PC-9 (cell line): ENCODE data around the gene APCDD1L. TPM values are rescaled to one million over a fixed set of nuclear protein-coding genes. Genes with fewer than 3 reads are reported as not detected.

Source experiments
- BruUV-seq: library from RNA; stranded (reverse); fragments of 400-500 nt; replicated peaks from 2 replicates; lab custom pipeline; 2021; lab: Mats Ljungman, UMichigan
- CTCF ChIA-PET: fragments of 300-600 bp; sonication (Branson Sonifier 250); formaldehyde crosslinking; loops from one replicate; lab custom pipeline; 2022; ENCODE audit warnings: antibody characterized with exemption; lab: Charles Lee
- POLR2A ChIA-PET: fragments of 300-600 bp; sonication (Branson Sonifier 250); formaldehyde crosslinking; loops from one replicate; lab custom pipeline; 2022; ENCODE audit warnings: antibody characterized with exemption; ENCODE audit not compliant: unreplicated experiment; lab: Charles Lee
- DNase-seq, 2 experiments: peaks; one replicate each; pipeline versions ENCODE4 v3.0.0 to v3.0.0-alpha.2; 2015 to 2022; ENCODE audit warnings: mixed read lengths in 1 of 2
- H2AFZ ChIP-seq: fragments of 200-600 bp; sonication (generic); 2 replicates; pipeline ENCODE4 v1.8.1; 2017; ENCODE audit warnings: antibody characterized with exemption
- H3F3A ChIP-seq: fragments of 200-600 bp; sonication (generic); 2 replicates; pipeline ENCODE4 v1.8.1; 2017; ENCODE audit warnings: antibody characterized with exemption, mild to moderate bottlenecking, low read depth; ENCODE audit not compliant: insufficient read depth
- H3K27ac ChIP-seq: fragments of 200-600 bp; sonication (generic); 2 replicates; pipeline ENCODE4 v1.6.1; 2016; ENCODE audit warnings: mixed run types
- H3K27me3 ChIP-seq: fragments of 200-600 bp; sonication (generic); 2 replicates; pipeline ENCODE4 v1.6.1; 2016; ENCODE audit warnings: low read depth, mixed run types; ENCODE audit not compliant: insufficient read depth
- H3K36me3 ChIP-seq: fragments of 200-600 bp; sonication (generic); 2 replicates; pipeline ENCODE4 v1.6.1; 2016; ENCODE audit warnings: low read depth, mixed run types
- H3K4me1 ChIP-seq: fragments of 200-600 bp; sonication (generic); replicated peaks from 2 replicates; pipeline ENCODE4 v1.6.1; 2016; ENCODE audit warnings: mixed run types; ENCODE audit not compliant: insufficient read depth
- H3K4me2 ChIP-seq: fragments of 200-600 bp; sonication (generic); 2 replicates; pipeline ENCODE4 v1.6.1; 2017; ENCODE audit warnings: mixed run types
- H3K4me3 ChIP-seq: fragments of 200-600 bp; sonication (generic); 2 replicates; pipeline ENCODE4 v1.6.1; 2016; ENCODE audit warnings: mixed run types
- H3K79me2 ChIP-seq: fragments of 200-600 bp; sonication (generic); 2 replicates; pipeline ENCODE4 v1.6.1; 2017; ENCODE audit warnings: low read depth, mixed run types
- H3K9me2 ChIP-seq: fragments of 200-600 bp; sonication (generic); 2 replicates; pipeline ENCODE4 v1.8.1; 2017; ENCODE audit warnings: mild to moderate bottlenecking; ENCODE audit not compliant: insufficient read depth
- H3K9me3 ChIP-seq: fragments of 200-600 bp; sonication (generic); 2 replicates; pipeline ENCODE4 v1.8.1; 2016; ENCODE audit warnings: low read depth; ENCODE audit not compliant: insufficient read depth
- H4K20me1 ChIP-seq: fragments of 200-600 bp; sonication (generic); 2 replicates; pipeline ENCODE4 v1.8.1; 2017; ENCODE audit not compliant: insufficient read depth
- CTCF ChIP-seq: fragments of 200-600 bp; sonication (generic); conservative IDR thresholded peaks from 2 replicates; pipeline ENCODE4 v1.6.1; 2017; ENCODE audit warnings: mixed run types, antibody characterized with exemption, mild to moderate bottlenecking, moderate library complexity
- EZH2 ChIP-seq: fragments of 200-600 bp; sonication (generic); IDR thresholded peaks from 2 replicates; pipeline ENCODE4 v1.8.0; 2017; ENCODE audit warnings: antibody characterized with exemption, low read depth
- intact Hi-C: fragments of 100-400 bp; cut with micrococcal nuclease; formaldehyde crosslinking; loops from one replicate; pipeline ENCODE4 v1.10.0; 2022; ENCODE audit not compliant: unreplicated experiment
- total RNA-seq: library from RNA; stranded (reverse); gene quantifications from 2 replicates; pipeline ENCODE4 v1.2.3, GENCODE V29; 2021

APCDD1L gene
- total RNA-seq, 1 experiment from 2014 or later = 3.0 TPM

- TF ChIP-seq CTCF = no peak
- no peak for TF ChIP-seq EZH2
- BruUV-seq = no TSS peak
- Histone ChIP-seq H3K4me1 (peaks cover 28% of the 10 kb centered on the region), H3K79me2 (no peaks in the 10 kb centered on the region), H3K4me2 (no peak overlapping the region), H4K20me1 (no peaks in the 10 kb centered on the region), H3K9me2 (no peaks in the 10 kb centered on the region), H3F3A (peaks cover 29% of the 10 kb centered on the region), H2AFZ (no peak overlapping the region), H3K27ac (no peak overlapping the region), H3K9me3 (peaks cover 20% of the 10 kb centered on the region; the same call in 1 of the 2 replicates), H3K4me3 (no peak overlapping the region), H3K36me3 (no peaks in the 10 kb centered on the region), H3K27me3 (no peaks in the 10 kb centered on the region)
- no peak for DNase-seq
- ChIA-PET CTCF (no interaction called here), POLR2A (no interaction called here)
- intact Hi-C loops = no loop called here
Measured at GRCh38 chr20:58538752-58539151, 23.6 kb upstream of the APCDD1L start.

GRCh38 chr20:58537831-58538230 is 22.6 kb upstream of the APCDD1L start:
- TF ChIP-seq CTCF (no peak), EZH2 (no peak)
- Histone ChIP-seq H3K9me2 (no peaks in the 10 kb centered on the region), H3K4me2 (no peak overlapping the region), H3K9me3 (peaks cover 22% of the 10 kb centered on the region; the same call in 1 of the 2 replicates), H3F3A (peaks cover 22% of the 10 kb centered on the region), H3K4me3 (no peak overlapping the region), H3K27me3 (no peaks in the 10 kb centered on the region), H4K20me1 (no peaks in the 10 kb centered on the region), H3K79me2 (no peaks in the 10 kb centered on the region), H3K27ac (no peak overlapping the region), H2AFZ (no peak overlapping the region), H3K4me1 (peaks cover 20% of the 10 kb centered on the region), H3K36me3 (no peaks in the 10 kb centered on the region)
- BruUV-seq = no TSS peak
- ChIA-PET CTCF (no interaction called here), POLR2A (no interaction called here)
- intact Hi-C loops = no loop called here
- no peak for DNase-seq

GRCh38 chr20:58536289-58536688 is 21.1 kb upstream of the APCDD1L start:
- Histone ChIP-seq H4K20me1 (no peaks in the 10 kb centered on the region), H3F3A (peaks cover 13% of the 10 kb centered on the region), H3K4me1 (peaks cover 8% of the 10 kb centered on the region), H3K4me2 (no peak overlapping the region), H2AFZ (no peak overlapping the region), H3K79me2 (no peaks in the 10 kb centered on the region), H3K27ac (no peak overlapping the region), H3K4me3 (no peak overlapping the region), H3K27me3 (no peaks in the 10 kb centered on the region), H3K9me2 (no peaks in the 10 kb centered on the region), H3K9me3 (peaks cover 33% of the 10 kb centered on the region), H3K36me3 (0 out of 2 replicates have a peak, but pooled peaks cover under 1% of the 10 kb centered on the region)
- ChIA-PET POLR2A (no interaction called here), CTCF (no interaction called here)
- BruUV-seq = no TSS peak
- TF ChIP-seq EZH2 (no peak), CTCF (no peak)
- DNase-seq = no peak
- intact Hi-C loops = no loop called here
